ENCODE measurements around the gene GNAI2.

GNAI2 gene

DNA sequence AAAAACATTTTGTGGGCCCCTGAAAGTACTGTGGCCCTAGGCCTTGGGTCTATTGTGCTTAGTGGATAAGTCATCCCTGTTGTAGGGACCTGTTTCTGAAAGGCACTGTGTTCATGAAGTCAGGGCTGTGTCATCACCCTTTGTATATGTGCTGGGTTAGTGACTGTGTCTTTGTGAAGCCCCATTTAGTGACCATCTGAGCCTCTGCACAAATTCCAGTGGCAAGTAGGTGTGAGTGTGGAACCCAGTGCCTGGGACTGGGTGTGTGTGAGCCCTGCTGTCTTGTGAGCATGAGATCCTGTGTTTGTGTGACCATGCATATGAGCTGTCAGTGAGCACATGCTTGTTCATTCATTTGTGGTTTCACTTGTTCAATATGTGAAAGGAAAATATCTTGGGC is 68.6 kb downstream of the GNAI2 start:
- Histone ChIP-seq H3F3A (ENCODE audit: low read depth) (no peaks in the 10 kb centered on the region), H3K4me1 (ENCODE audit: insufficient read depth, low read length, poor library complexity, severe bottlenecking) (peaks cover 10% of the 10 kb centered on the region), H3K36me3 (ENCODE audit: insufficient read depth, low read length) (no peaks in the 10 kb centered on the region), H3K9ac (ENCODE audit: low read depth, low read length, poor library complexity, severe bottlenecking) (no peak overlapping the region), H3K4me2 (ENCODE audit: low read depth, low read length, poor library complexity, severe bottlenecking) (no peak overlapping the region), H3K27me3 (ENCODE audit: insufficient read depth, low read length, poor library complexity, severe bottlenecking) (no peaks in the 10 kb centered on the region), H2AFZ (ENCODE audit: low read length) (no peak overlapping the region), H3K4me3 (ENCODE audit: low read length, poor library complexity, severe bottlenecking) (no peak overlapping the region), H3K9me2 (replicated peaks; ENCODE audit: low read depth, low read length) (no peaks in the 10 kb centered on the region), H3K9me3 (ENCODE audit: insufficient read depth, low read depth, low read length) (no peaks in the 10 kb centered on the region), H3K79me2 (ENCODE audit: insufficient read depth, low read length) (no peaks in the 10 kb centered on the region), H4K20me1 (ENCODE audit: insufficient read depth, low read length, poor library complexity, severe bottlenecking) (no peaks in the 10 kb centered on the region)
- TF ChIP-seq EZH2phosphoT487 (IDR thresholded peaks at IDR 0.05; ENCODE audit: borderline replicate concordance) = no peak
- TF ChIP-seq, protein P1, sequence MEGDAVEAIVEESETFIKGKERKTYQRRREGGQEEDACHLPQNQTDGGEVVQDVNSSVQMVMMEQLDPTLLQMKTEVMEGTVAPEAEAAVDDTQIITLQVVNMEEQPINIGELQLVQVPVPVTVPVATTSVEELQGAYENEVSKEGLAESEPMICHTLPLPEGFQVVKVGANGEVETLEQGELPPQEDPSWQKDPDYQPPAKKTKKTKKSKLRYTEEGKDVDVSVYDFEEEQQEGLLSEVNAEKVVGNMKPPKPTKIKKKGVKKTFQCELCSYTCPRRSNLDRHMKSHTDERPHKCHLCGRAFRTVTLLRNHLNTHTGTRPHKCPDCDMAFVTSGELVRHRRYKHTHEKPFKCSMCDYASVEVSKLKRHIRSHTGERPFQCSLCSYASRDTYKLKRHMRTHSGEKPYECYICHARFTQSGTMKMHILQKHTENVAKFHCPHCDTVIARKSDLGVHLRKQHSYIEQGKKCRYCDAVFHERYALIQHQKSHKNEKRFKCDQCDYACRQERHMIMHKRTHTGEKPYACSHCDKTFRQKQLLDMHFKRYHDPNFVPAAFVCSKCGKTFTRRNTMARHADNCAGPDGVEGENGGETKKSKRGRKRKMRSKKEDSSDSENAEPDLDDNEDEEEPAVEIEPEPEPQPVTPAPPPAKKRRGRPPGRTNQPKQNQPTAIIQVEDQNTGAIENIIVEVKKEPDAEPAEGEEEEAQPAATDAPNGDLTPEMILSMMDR (conservative IDR thresholded peaks at IDR 0.05; ENCODE audit: low read length) = no peak
